IMR-90 (cell line): Measurements from ENCODE around the gene PRKAG1. TPM values are rescaled to one million over a fixed set of nuclear protein-coding genes. Genes with fewer than 3 reads are reported as not detected.

Experiments used
- ATAC-seq: fragments of 200-7000 bp; cut with Tn5 transposase; 2 replicates; pipeline ENCODE4 v1.9.1; 2020; ENCODE audit warnings: low read depth, mild to moderate bottlenecking, moderate library complexity
- BruUV-seq: library from RNA; stranded (reverse); fragments of 400-500 nt; replicated peaks from 2 replicates; lab custom pipeline; 2021; lab: Mats Ljungman, UMichigan
- CTCF ChIA-PET: fragments of 300-600 bp; formaldehyde crosslinking; extraction: SDS; loops from one replicate; lab custom pipeline; 2021; ENCODE audit warnings: antibody characterized with exemption; lab: Yijun Ruan, JAX
- POLR2A ChIA-PET: fragments of 300-600 bp; sonication (Branson Sonifier 250); formaldehyde crosslinking; loops from one replicate; lab custom pipeline; 2022; ENCODE audit warnings: antibody characterized with exemption; ENCODE audit not compliant: unreplicated experiment; lab: Charles Lee
- DNase-seq: peaks from one replicate; pipeline ENCODE4 v3.0.0; 2013
- H2AFZ ChIP-seq: replicated peaks from 2 replicates; pipeline ENCODE3; 2013; ENCODE audit warnings: low read length, mild to moderate bottlenecking; ENCODE audit not compliant: poor library complexity
- H2AK5ac ChIP-seq: 2 replicates; pipeline ENCODE4 v1.6.1; 2013; ENCODE audit warnings: low read depth, low read length, inconsistent platforms
- H2AK9ac ChIP-seq: replicated peaks from 2 replicates; pipeline ENCODE3; 2013; ENCODE audit warnings: mild to moderate bottlenecking, low read depth, low read length, moderate library complexity; ENCODE audit not compliant: poor library complexity
- H2BK120ac ChIP-seq: 2 replicates; pipeline ENCODE4 v1.6.1; 2013; ENCODE audit warnings: low read depth, low read length, inconsistent platforms
- H2BK15ac ChIP-seq: 3 replicates; pipeline ENCODE4 v1.6.1; 2013; ENCODE audit warnings: low read depth, low read length, inconsistent platforms
- H2BK20ac ChIP-seq: 2 replicates; pipeline ENCODE4 v1.6.1; 2013; ENCODE audit warnings: low read depth, mild to moderate bottlenecking, inconsistent platforms, low read length, moderate library complexity
- H2BK5ac ChIP-seq: 2 replicates; pipeline ENCODE4 v1.6.1; 2013; ENCODE audit warnings: mild to moderate bottlenecking, low read depth, low read length, inconsistent platforms; ENCODE audit not compliant: poor library complexity, severe bottlenecking
- H3K14ac ChIP-seq: replicated peaks from 2 replicates; pipeline ENCODE4 v1.6.1; 2013; ENCODE audit warnings: low read depth, low read length, inconsistent platforms
- H3K18ac ChIP-seq: 2 replicates; pipeline ENCODE4 v1.6.1; 2013; ENCODE audit warnings: low read depth, low read length, control low read depth
- H3K23ac ChIP-seq: 2 replicates; pipeline ENCODE4 v1.6.1; 2013; ENCODE audit warnings: low read depth, low read length, inconsistent platforms
- H3K27ac ChIP-seq: 2 replicates; pipeline ENCODE4 v1.5.1; 2013; ENCODE audit warnings: mild to moderate bottlenecking, control low read depth, low read length; ENCODE audit not compliant: insufficient read depth
- H3K27me3 ChIP-seq: 2 replicates; pipeline ENCODE4 v1.6.1; 2013; ENCODE audit warnings: low read length; ENCODE audit not compliant: control insufficient read depth, insufficient read depth
- H3K36me3 ChIP-seq: 2 replicates; pipeline ENCODE4 v1.6.1; 2013; ENCODE audit warnings: low read length, mixed read lengths; ENCODE audit not compliant: control insufficient read depth, insufficient read depth
- H3K4ac ChIP-seq: 2 replicates; pipeline ENCODE4 v1.6.1; 2013; ENCODE audit warnings: low read depth, low read length, inconsistent platforms
- H3K4me1 ChIP-seq: 2 replicates; pipeline ENCODE4 v1.6.1; 2013; ENCODE audit warnings: low read length, mixed read lengths; ENCODE audit not compliant: control insufficient read depth, insufficient read depth
- H3K4me2 ChIP-seq: 2 replicates; pipeline ENCODE4 v1.6.1; 2013; ENCODE audit warnings: low read depth, mild to moderate bottlenecking, control low read depth, low read length, moderate library complexity
- H3K4me3 ChIP-seq: 2 replicates; pipeline ENCODE4 v1.5.1; 2013; ENCODE audit warnings: low read depth, mild to moderate bottlenecking, control low read depth, low read length, moderate library complexity; ENCODE audit not compliant: insufficient read depth
- H3K56ac ChIP-seq: 2 replicates; pipeline ENCODE4 v1.6.1; 2013; ENCODE audit warnings: low read length, inconsistent platforms; ENCODE audit not compliant: insufficient read depth; ENCODE audit errors: extremely low read depth
- H3K79me1 ChIP-seq, 2 experiments: 2 replicates each; pipeline ENCODE4 v1.6.1; 2013; ENCODE audit warnings: low read length in 2 of 2, inconsistent platforms in 1 of 2, low read depth in 1 of 2
- H3K9ac ChIP-seq: 2 replicates; pipeline ENCODE4 v1.6.1; 2013; ENCODE audit warnings: low read depth, low read length, control low read depth
- H3K9me1 ChIP-seq: 2 replicates; pipeline ENCODE4 v1.6.1; 2013; ENCODE audit warnings: low read length, inconsistent platforms; ENCODE audit not compliant: insufficient read depth
- H3K9me3 ChIP-seq: 2 replicates; pipeline ENCODE4 v1.6.1; 2013; ENCODE audit warnings: low read length; ENCODE audit not compliant: control insufficient read depth, insufficient read depth
- H4K20me1 ChIP-seq: 2 replicates; pipeline ENCODE4 v1.6.1; 2013; ENCODE audit warnings: low read length, inconsistent platforms; ENCODE audit not compliant: insufficient read depth
- H4K5ac ChIP-seq: 2 replicates; pipeline ENCODE4 v1.6.1; 2013; ENCODE audit warnings: mild to moderate bottlenecking, low read depth, low read length, control low read depth
- H4K8ac ChIP-seq, 2 experiments: 2 replicates each; pipeline ENCODE4 v1.6.1; 2013; ENCODE audit warnings: low read depth in 2 of 2, low read length in 2 of 2, control low read depth in 1 of 2, inconsistent platforms in 1 of 2
- H4K91ac ChIP-seq: 2 replicates; pipeline ENCODE4 v1.6.1; 2013; ENCODE audit warnings: low read depth, low read length, inconsistent platforms; ENCODE audit not compliant: insufficient read depth
- BHLHE40 ChIP-seq: fragments of 150-350 bp; IDR thresholded peaks from 2 replicates; pipeline ENCODE4 v1.6.1; 2016; ENCODE audit warnings: mild to moderate bottlenecking, low read depth, low read length
- RFX5 ChIP-seq: IDR thresholded peaks from 2 replicates; pipeline ENCODE4 v1.8.0; 2012; ENCODE audit warnings: low read depth, mild to moderate bottlenecking, low read length, moderate library complexity
- WGBS, 2 experiments: methylation state at CpG; one replicate each; pipeline versions ENCODE4 v1.1.5 to v1.1.7; 2013; ENCODE audit warnings: missing lambda C conversion rate in 2 of 2; ENCODE audit not compliant: insufficient read length in 1 of 2; ENCODE audit errors: extremely low coverage in 2 of 2; 5-methylcytosine and 5-hydroxymethylcytosine counted together
- dilution Hi-C: fragments of 300-500 bp; cut with HindIII; formaldehyde crosslinking; loops from one replicate; pipeline ENCODE4 v1.14.3; 2018; ENCODE audit warnings: low sequenced_read_pairs; ENCODE audit not compliant: unreplicated experiment
- in situ Hi-C: fragments of 300-500 bp; cut with MboI; formaldehyde crosslinking; loops from 3 replicates; pipeline ENCODE4 v1.14.3; 2019; ENCODE audit warnings: low sequenced_read_pairs, inconsistent platforms, mixed read lengths
- intact Hi-C: fragments of 100-400 bp; cut with micrococcal nuclease; formaldehyde crosslinking; loops from 2 replicates; pipeline ENCODE4 v1.10.0; 2022
- polyA plus RNA-seq, 3 experiments: library from polyadenylated mRNA; depleted of rRNA; stranded (reverse); fragments of >200 nt; gene quantifications; 2 replicates each; pipeline ENCODE4 v1.2.3, GENCODE V29; 2012; ENCODE audit warnings: low replicate concordance in 1 of 3
- total RNA-seq: library from RNA; depleted of rRNA; stranded (reverse); fragments of >200 nt; gene quantifications from 2 replicates; pipeline ENCODE4 v1.2.3, GENCODE V29; 2012
- TF ChIP-seq, protein P1 (sequence below): fragments of 150-350 bp; IDR thresholded peaks from 2 replicates; pipeline ENCODE4 v1.6.1; 2016; ENCODE audit warnings: low read depth, mild to moderate bottlenecking, low read length, moderate library complexity, borderline replicate concordance

Gene PRKAG1
- total and polyA plus RNA-seq, 2 of the 4 experiments (the other 2 are of a cell fraction) = 81.1 to 106 TPM

DNA sequence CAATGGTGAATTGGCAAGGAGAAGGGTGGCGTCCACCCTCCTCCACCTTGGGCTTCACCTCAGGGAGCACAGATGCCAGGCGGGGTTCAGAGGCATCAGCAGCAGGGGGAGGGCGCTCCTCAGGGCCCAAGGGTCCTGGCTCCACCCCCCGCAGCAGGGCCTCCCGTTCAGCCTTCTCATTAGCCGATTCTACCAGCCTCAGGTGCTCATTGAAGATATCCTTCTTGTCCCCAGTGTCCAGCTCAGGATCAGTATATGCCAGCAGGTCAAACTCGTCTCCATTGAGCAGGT is 19.3 kb upstream of the PRKAG1 start:
- ATAC-seq (no peak), DNase-seq (no peak)
- no peak overlapping the region for H3K18ac ChIP-seq
- no peak overlapping the region for H3K56ac ChIP-seq
- H3K4me2 ChIP-seq = no peak overlapping the region
- H3K23ac ChIP-seq = no peak overlapping the region
- POLR2A ChIA-PET = no interaction called here
- dilution Hi-C loops (no loop called here), in situ Hi-C loops (no loop called here), intact Hi-C loops (no loop called here)
- no peak overlapping the region for H2BK5ac ChIP-seq
- WGBS, 2 experiments = 96% methylated on average over 6 of the region's 7 CpGs; no CpG with 5 or more reads in 1 of the 2 experiments
- CTCF ChIA-PET = no interaction called here
- H3K14ac ChIP-seq = no peak overlapping the region
- H4K5ac ChIP-seq = no peak overlapping the region
- H2BK15ac ChIP-seq = no peak overlapping the region
- H4K8ac ChIP-seq = no peak overlapping the region
- H3K27me3 ChIP-seq = no peaks in the 10 kb centered on the region
- no peak overlapping the region for H3K9ac ChIP-seq
- H2BK20ac ChIP-seq = no peak overlapping the region
- no peak overlapping the region for H2AK9ac ChIP-seq
- peaks cover 23 to 34% of the 10 kb centered on the region in 2 experiments for H3K79me1 ChIP-seq
- H2AK5ac ChIP-seq = no peak overlapping the region
- H4K20me1 ChIP-seq = peaks cover 7% of the 10 kb centered on the region; the same call in 1 of the 2 replicates
- no peak overlapping the region for H2BK120ac ChIP-seq
- no peak overlapping the region for H4K91ac ChIP-seq
- TF ChIP-seq BHLHE40 (no peak), RFX5 (no peak)
- TF ChIP-seq, protein P1, sequence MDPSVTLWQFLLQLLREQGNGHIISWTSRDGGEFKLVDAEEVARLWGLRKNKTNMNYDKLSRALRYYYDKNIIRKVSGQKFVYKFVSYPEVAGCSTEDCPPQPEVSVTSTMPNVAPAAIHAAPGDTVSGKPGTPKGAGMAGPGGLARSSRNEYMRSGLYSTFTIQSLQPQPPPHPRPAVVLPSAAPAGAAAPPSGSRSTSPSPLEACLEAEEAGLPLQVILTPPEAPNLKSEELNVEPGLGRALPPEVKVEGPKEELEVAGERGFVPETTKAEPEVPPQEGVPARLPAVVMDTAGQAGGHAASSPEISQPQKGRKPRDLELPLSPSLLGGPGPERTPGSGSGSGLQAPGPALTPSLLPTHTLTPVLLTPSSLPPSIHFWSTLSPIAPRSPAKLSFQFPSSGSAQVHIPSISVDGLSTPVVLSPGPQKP = no peak
- H3K4me3 ChIP-seq = no peak overlapping the region
- H2AFZ ChIP-seq = no peak overlapping the region
- H3K9me3 ChIP-seq = no peaks in the 10 kb centered on the region
- BruUV-seq = TSS peak; percentile 17
- no peaks in the 10 kb centered on the region for H3K9me1 ChIP-seq
- peaks cover 86% of the 10 kb centered on the region for H3K36me3 ChIP-seq
- no peak overlapping the region for H3K27ac ChIP-seq
- H3K4me1 ChIP-seq = no peaks in the 10 kb centered on the region
- H3K4ac ChIP-seq = no peak overlapping the region
